Dermis microvascular lymphatic vessel endothelial cell (primary cell): ENCODE results near the gene ARHGAP33. TPM values are rescaled to one million over a fixed set of nuclear protein-coding genes. Genes with fewer than 3 reads are reported as not detected.
"Not testable (repeated sequence)": the region's sequence is repeated elsewhere in the genome, so short reads cannot be mapped to it uniquely, and the experiment has no call there.

ENCODE experiments used
- DNase-seq, 2 donors: peaks; one replicate each; pipeline versions ENCODE4 v3.0.0 to v3.0.0-alpha.2; 2010; ENCODE audit warnings: low read depth in 2 of 2
- total RNA-seq: library from RNA; depleted of rRNA; stranded (reverse); fragments of >200 nt; gene quantifications from 2 replicates; pipeline ENCODE4 v1.2.1, GENCODE V29; 2014

Gene ARHGAP33
- total RNA-seq, 1 donor from 2014 or later, result 1.0 TPM

- no peak for DNase-seq
These were observed 20.8 kb upstream of the ARHGAP33 start for GRCh38 chr19:35754370-35755130.

GRCh38 chr19:35755131-35755549, 20.2 kb upstream of the ARHGAP33 start:
- no peak for DNase-seq

DNA sequence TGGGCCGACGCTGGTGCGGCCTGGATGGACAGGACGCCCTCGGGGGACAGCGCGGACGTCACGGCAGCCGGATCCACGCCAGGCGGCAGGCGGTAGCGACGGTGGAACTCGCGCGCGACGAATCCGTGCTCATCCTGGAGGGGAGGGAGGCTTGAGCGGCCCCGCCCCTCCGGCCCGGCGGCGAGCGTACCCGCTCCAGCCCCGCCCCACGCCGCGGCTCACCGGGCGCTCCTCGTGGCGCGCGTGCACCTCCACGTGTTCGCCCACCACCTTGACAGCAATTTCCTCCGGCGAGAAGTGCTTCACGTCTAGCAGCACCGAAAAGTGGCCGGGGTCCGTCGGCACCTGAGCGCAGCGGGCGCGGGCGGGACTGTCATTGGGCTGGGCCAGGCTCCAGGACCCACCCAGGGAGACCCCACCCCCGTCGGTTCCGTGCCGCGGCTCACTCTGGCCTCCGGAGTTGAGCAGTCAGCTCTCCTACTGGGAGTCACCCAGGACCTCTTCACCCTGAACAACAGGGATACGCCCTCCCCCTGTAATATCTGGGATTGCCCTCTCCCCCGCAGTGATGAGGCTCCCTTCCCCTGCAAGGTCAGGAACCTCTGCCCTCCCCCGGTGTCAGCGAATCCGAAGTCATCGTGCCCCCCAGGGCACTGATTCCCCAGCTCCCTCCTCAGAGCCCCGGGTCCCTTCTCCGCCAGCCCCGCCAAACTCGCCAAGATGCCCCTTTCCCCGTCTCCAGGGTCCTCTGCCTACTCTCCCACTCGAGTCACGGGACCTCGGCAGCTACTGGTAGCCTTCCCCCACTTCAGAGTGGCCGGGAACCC, 19.6 kb upstream of the ARHGAP33 start:
- peak in 1 of 2 donors; percentile 45 for DNase-seq

DNA sequence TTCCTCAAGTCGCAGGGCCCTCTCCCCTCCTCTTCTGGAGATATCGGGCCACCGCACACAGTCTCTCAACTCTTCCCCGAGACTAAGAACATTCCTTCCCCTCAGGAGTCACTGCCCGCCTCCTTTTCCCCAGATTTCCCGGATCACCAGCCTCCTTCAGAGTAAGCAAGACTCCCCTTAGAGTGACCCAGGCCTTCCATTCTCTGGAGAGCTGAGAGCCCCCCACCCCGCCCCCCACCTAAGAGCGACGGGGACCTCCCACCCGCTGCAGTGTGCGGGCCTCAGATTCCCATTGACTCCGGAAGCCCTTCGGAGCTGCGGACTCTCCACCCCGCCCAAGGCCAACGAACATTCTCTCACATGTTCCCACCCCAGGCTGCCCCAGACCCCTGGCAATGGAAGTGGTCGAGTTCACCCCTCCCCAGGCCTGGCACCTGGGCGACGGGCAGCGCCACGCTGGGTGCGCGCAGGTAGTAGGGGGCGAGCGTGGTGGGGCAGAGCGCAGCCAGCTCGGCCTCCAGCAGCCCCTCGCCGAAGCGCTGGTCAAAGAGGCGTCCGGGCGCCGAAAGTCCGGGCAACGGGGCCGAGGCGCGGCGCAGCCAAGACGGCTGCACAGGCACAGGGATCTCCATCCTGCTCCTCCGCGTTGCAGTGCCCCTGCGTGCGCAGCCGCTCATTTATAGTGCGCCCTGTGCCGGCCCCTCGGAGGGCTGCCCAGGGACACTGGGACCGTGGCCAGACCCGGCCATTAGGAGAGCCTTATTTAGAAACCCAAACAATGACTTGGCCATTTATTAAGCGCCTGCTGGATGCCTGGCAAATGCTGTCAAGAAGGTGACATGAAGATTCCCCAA, 18.8 kb upstream of the ARHGAP33 start, which contains the start of gene HSPB6:
HSPB6 (minus strand) TSS at position 653 of the 854 bp plus-strand sequence; CDS start at position 632, 21 bp downstream.
- DNase-seq, result peak in 1 of 2 donors; percentile 33

GRCh38 chr19:35757231-35757748, 18.1 kb upstream of the ARHGAP33 start:
- no peak for DNase-seq

- DNase-seq, result peak; percentile 99 to 100
These were observed 17.4 kb upstream of the ARHGAP33 start, which contains the start of gene PROSER3 for GRCh38 chr19:35757749-35758608. Gene PROSER3, plus strand, starts transcription at chr19:35758176. Its CDS starts 40 bp downstream, at chr19:35758216.

- DNase-seq, result no peak
These were observed 15.7 kb upstream of the ARHGAP33 start for GRCh38 chr19:35759697-35760096.

DNA sequence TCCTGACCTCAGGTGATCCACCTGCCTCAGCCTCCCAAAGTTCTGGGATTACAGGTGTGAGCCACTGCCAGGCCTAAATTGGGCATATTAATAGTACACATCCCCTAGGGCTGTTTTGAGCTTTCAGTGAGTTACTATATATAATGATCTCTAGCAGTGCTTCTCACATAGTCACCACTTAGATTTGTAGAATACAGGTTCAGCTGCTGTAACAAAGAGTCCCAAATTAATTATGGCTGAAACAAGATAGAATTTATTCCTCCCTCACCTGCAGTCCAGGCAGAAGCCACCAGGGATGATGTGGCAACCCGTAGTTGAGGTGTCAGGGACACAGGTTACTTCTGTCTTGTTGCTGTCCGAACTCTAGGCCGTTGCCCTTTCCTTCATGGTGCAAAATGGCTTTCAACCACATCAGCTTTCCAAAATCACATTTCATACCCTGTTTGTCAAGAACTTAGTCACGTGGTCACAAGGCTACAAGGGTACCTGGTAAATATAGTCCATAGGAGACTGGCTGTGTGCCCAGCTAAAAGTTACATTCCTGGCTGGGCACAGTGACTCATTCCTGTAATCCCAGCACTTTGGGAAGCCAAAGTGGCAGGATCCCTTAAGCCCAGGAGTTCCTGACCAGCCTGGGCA, 14.5 kb upstream of the ARHGAP33 start:
- DNase-seq, result no peak

DNA sequence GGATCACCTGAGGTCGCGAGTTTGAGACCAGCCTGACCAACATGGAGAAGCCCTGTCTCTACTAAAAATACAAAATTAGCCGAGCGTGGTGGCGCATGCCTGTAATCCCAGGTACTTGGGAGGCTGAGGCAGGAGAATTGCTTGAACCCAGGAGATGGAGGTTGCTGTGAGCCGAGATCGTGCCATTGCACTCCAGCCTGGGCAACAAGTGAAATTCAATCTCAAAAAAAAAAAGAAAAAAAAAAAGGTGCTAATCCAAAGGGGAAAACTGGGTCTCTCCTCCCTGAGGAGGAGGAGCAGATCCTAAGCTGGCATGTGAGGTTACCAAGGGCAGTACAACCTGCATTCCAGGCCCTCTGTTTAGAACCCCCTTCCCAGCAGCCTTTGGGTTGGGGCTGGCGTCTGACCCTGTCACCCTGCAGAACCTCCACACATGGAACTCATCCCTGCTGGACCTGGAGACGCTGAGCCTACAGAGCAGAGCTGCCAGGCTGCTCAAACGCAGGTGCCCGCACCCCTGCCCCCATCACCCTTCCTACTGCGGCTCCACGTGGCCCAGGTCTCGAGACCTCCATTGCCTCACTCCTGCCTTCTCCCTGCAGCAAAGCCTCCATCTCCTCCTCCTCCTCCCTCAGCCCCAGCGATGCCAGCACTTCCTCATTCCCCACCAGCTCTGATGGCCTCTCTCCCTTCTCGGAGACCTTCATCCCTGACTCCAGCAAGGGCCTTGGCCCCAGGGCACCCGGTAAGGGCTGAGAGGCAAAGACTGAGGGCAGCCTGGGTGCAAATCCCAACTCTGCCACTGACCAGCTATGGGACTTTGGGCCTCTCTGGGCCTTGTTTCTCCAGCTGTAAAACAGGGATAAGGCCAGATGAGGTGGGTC, 10.7 kb upstream of the ARHGAP33 start:
- DNase-seq, result no peak

DNA sequence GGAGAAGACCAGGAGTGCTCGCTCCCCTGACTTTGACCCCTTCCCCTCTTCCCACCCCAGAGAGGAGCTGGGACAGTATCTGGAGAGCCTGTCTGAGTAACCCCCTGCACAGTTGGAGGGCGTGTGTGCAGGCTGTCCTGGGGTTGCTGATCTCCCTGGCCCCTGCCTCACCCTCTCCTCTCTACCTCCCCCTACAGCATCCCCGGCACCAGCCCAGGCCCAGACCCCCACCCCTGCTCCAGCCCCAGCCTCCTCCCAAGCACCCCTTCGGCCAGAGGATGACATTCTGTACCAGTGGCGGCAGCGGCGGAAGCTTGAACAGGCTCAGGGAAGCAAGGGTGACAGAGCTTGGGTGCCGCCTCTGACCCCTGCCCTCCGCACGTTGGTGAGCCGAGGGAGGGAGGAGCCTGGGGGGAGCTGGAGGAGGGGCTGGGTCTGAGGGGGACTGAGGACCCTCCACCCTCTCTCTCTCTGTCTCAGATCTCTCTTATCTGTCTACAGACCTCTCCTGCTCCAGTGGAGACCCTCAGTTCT, 8.7 kb upstream of the ARHGAP33 start:
- DNase-seq, result no peak

DNA sequence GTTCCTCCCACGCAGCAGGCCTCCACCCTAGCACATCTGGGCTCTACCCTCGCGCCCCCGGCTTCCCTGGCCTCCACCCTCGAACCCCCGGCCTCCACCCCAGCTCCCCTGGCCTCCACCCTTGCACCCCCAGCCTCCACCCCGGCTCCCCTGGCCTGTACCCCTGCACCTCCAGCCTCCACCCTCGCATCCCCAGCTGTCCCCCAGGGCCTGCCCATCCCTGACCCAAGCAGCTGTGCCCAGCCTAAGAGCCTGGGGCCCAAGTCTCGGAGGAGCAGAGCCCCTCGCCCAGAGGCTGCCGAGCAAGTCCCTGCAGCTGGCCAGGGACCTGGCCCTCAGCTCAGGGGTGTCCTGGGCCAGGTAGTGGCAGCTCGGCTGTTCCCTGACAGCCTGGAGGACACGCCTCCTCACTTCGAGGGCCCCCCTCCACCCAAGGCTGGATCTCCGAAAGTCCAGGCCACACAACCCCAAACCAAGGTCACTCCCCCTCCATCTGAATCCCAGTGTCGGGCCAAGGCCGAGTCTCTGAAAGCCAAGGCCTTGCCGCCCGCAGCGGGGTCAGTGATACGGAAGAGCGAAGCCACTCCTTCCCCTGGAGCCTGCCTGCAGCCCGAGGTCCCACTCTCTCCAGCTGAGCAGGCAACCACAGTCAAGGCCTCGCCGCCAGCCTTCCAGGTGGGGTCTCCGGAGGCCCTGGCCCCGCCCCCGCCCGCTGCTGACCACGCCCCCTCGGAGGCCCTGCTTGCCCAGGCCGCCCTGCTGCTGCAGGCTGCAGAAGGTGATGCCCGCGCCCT, 7.9 kb upstream of the ARHGAP33 start:
- DNase-seq, result no peak

- no peak for DNase-seq
These were observed 7.3 kb upstream of the ARHGAP33 start for GRCh38 chr19:35768082-35768421.

- not testable (repeated sequence) for DNase-seq
These were observed 3.0 kb upstream of the ARHGAP33 start for GRCh38 chr19:35772362-35772761.

DNA sequence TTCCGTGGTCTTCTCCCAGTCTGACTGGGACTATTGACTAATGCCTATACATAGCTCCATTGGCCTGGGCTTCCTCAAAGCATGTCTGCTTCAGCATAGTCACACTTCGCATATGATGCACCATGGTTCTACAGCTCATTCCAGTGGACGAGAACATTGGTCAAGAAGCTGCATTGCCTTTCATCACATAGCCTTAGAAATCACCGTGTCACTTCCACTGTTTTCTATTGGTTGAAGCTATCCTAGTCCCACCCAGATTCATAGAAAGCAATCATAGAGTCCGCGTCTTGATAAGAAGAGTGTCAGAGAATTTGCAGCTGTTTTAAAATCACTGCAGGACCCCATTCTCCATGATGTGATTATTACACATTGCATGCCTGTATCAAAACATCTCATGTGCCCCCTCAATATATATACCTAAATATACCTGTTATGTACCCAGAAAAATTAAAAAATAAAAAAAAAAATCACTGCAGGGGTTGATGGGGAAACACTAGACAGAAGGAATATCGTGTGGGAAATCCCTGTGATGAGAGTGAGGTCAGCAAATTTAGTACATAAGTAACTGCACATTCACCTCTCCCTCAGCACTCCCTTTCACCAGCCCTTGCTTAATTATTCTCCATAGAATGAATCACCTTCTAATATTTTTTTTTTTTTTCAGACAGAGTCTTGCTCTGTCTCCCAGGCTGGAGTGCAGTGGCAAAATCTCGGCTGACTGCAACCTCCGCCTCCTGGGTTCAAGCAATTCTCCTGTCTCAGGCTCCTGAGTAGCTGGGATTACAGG, 2.2 kb upstream of the ARHGAP33 start:
- DNase-seq, result no peak

DNA sequence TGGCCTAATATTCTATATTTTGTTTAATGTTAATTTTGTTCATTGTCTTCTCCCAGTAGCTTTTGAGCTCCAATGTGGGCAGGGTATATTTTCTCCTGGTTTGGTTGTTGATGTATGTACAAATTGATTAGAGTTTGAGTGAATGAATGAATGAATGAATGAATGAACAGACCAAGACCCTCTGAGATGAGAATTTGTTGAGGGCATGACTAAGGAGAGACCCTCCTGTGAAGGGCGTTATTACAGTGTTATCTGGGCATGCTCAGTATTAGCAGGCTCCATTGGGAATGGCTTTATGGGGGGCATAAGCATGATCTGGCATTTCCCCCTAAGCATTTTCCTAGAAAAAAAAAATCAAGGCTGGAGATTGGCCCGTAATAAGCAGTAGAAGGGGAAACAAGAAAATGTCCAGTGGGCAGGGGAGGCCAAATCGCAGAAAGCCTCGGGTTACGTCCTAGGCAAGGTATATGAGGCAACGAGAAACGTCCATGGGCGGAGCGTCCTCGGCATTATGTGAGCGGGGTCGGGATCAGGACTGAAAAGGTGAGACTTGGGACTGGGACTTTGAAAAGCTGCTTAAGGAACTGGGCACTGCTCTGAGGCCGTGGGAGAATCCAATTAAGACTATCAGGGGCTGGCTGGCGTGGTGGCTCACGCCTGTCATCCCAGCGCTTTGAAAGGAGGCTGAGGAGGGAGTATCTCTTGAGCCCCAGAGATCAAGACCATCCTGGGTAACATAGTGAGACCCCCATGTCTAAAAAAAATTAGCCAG, 904 bp upstream of the ARHGAP33 start:
- DNase-seq, result no peak

GRCh38 chr19:35775046-35775297, 392 bp upstream of the ARHGAP33 start:
- no peak for DNase-seq
